ENCODE results near the gene LRRC36.

Gene LRRC36

DNA sequence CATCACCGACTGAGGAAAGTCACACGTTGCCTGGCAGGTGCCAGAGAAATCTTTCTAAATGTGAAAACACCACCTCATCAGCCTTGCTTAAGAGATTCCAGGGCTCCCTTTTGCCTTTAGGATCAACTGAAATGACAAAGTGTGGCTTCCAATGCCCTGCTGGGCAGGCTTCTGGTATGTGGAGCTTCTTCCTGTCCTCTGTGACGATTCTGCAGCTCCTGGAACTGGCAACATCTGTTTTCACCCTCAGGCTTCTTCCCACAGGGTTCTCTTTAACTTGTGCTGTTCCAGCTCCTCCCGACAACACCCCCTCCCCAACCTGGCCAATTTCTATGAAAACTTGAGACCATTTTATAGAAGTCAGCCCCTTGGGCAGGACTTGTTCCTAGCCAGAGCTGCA is 94.4 kb downstream of the LRRC36 start:
- no peak for DNase-seq (ENCODE audit: extremely low read depth in 1 of 2, low read depth in 1 of 2)

DNA sequence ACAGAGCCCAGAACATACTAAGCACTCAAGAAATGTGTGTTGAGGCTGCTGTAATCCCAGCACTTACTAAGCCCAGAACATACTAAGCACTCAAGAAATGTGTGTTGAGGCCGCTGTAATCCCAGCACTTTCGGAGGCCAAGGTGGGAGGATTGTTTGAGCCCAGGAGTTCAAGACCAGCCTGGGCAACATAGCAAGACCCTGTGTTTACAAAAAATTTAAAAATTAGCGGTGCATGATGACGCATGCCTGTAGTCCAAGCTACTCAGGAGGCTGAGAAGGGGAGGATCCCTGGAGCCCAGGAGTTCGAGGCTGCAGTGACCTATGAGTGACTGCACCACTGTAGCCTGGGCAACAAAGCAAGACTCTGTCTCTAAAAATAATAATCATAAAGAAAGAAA is 96.4 kb downstream of the LRRC36 start:
- DNase-seq (ENCODE audit: extremely low read depth in 1 of 2, low read depth in 1 of 2), result no peak

DNA sequence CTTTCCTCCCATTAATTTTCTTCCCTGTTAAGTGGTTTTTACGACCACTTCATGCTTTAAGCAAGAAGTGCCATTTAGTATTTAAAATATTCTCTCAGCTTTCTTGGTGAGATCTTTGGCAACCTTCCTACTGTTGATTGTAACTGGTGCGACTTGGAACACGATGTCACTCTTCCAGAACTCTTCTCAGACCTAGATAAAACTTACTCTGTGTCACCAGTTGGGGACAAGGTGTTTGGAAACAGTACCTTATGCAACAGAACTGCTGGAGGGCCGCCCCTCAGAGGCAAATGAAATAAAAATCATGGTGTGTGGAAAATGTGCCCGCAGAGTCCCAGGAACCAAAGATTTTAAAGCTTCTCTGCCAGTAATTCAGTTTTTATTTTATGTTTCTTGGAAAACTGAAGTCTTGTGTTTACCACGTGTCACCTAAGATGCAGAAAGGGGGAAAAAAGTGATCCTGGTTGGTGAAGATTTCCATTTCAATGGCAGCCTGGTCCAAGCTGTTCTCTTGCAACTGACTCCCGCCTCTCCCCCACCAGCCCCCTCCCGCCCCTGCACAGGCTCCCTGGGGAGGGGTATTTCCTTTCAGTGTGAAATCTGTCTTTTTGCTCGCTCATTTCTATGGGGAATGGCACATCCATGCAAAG is 97.1 kb downstream of the LRRC36 start:
- no peak for DNase-seq (ENCODE audit: extremely low read depth in 1 of 2, low read depth in 1 of 2)

DNA sequence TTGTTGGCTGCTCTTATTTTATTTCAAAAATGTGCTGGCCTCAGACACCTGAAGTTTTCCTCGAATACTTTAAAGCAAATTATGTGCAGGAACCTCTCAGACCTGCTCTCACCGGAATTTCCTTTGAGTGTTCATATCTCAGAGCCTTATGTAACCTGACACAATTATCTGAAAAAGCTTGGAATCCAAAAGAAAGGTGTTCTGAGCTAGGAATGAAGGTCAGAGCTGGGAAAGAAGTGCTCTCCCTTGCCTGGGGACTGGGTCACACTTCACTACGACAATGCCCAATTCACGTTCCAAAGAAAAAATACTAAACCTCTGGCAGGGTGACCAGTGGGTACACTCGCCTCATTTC is 97.6 kb downstream of the LRRC36 start:
- DNase-seq (ENCODE audit: extremely low read depth in 1 of 2, low read depth in 1 of 2), result no peak

DNA sequence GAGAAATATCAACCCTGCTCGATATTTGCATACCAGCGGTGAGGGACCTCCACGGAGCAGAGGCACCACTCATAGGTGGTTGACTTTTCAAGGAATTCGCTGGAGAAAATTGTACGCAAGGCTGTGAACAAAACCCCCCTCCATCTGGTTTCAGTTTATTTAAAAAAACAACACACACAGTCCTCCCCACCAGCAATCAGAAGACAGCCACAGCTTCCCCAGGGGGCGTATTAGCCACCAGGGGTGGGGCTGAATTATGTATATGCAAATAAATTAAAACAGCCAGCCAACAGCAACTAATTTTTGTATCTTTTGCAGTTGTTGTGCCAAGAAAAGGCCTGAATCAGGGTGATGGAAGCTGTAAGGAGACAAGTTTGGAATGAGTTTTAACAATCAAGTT is 98.4 kb downstream of the LRRC36 start:
- DNase-seq (ENCODE audit: extremely low read depth in 1 of 2, low read depth in 1 of 2), result no peak

DNA sequence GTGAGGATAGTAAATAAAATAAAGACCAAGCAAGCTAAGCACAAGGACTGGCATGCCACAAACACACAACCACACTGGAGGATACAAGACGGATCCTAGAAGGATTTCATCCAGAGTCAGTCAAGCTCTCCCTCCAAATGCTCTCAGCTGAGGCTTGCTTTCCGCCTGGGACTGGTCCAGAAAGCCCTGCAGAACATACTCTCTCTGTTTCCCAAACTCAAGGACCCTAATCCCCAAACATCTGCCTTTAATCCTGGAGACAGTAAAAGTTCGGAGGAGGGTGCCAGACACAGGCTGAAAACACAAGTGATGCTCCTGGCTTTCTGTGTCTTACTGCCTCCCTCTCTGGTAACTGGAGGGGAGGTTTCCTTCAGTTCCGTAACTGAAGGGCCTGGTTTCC is 99.0 kb downstream of the LRRC36 start:
- DNase-seq (ENCODE audit: extremely low read depth in 1 of 2, low read depth in 1 of 2), result no peak

DNA sequence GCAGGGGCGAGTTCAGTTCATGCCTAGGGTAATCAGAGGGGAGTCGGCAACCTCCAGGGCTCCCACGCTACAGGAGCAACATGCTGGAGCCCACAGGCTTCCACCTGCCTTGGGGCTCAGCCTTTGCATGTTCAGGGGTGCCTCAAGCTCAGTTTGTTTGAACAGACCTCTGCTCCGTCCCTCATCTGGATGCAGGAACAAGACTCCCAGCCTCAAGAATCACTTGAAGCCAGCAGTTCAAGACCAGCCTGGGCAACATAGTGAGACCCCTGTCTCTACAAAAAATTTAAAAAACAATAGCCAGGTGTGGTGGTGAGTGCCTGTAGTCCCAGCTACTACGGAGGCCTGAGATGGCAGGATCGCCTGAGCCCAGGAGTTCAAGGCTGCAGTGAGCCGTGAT is 99.4 kb downstream of the LRRC36 start:
- no peak for DNase-seq (ENCODE audit: extremely low read depth in 1 of 2, low read depth in 1 of 2)

DNA sequence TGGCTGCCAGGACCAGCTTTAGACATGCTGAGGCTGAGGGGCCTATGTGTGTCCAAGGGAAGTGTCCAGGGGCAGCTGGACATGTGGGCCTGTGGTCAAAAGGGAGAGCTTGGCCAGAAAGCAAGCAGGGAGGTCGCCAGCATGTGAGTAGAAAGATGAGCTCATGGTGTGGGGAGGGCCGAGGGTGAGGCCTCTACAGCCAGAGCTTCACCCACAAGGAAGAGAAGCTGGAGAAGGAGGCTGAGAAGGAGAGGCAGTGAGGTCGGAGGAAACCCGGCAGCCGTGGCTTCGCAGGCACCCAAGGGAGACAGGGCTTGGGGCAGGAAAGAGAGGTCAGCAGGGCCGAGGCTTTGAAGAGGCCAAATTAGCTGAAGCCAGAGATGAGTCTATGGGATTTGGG is 100.3 kb downstream of the LRRC36 start:
- DNase-seq (ENCODE audit: extremely low read depth in 1 of 2, low read depth in 1 of 2), result no peak

DNA sequence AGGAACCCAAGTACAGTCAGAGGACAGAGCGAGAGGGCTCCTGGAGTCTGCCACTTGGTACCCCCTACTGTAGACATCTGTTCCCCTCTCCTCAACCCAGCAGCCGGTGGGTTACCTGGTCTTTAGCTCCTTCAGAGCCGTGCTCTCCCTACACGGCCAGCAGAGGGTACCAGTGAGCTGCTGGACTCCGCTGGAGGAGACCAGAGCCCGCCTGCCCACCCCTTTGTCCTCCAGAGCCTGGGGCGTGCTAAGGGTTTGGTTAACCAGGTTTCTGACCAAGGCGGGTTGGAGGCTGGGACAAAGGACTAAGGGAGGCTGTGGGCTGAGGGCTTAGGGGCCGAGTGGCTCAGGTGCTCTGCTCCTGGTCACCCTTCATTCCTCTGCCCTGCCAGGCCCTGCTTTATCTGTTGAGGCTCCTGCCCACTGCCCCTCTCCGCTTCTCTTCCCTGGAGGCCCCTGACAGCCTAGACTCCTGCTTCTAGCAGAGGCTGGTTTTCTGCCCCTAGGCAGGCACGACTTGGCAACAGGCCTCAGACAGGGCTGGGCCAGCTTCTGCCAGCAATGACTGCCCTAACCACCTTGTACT is 101.6 kb downstream of the LRRC36 start:
- DNase-seq (ENCODE audit: extremely low read depth in 1 of 2, low read depth in 1 of 2), result peak in 1 of 2 donors; percentile 37

DNA sequence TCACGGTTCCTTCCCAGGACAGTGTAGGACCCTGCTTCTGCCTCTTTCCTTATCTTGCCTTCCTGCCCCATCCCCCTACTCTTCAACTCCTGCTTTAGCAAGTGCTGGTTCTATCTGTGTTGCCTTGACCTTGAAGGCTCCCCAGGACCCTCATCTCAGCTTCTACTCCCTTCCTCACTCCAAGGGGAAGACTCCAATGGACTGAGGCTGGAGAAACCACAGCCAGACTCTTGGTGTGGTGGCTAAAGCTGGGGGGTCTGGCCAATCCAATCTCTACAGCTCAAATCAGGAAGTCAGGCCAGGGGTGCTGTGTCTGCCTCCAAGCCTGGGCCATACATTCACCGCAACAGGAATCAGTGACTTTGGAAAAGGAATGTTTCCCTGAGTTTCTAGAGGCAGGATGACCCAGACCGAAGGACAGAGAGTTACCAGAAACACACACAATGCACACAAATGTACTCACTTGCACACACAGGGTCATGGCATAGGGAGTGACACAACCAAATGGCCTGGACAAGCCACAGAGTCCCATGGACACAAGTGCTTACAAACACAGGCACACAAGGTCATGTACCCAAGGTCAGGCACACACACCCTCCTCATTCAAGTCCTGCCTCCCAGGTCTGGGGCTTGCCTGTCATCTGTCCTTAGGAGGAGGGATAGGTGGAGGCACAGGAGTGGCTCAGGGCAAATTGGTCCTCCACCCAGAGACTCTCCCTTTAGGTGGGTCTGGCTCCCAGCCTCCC is 102.6 kb downstream of the LRRC36 start:
- DNase-seq (ENCODE audit: extremely low read depth in 1 of 2, low read depth in 1 of 2), result no peak

DNA sequence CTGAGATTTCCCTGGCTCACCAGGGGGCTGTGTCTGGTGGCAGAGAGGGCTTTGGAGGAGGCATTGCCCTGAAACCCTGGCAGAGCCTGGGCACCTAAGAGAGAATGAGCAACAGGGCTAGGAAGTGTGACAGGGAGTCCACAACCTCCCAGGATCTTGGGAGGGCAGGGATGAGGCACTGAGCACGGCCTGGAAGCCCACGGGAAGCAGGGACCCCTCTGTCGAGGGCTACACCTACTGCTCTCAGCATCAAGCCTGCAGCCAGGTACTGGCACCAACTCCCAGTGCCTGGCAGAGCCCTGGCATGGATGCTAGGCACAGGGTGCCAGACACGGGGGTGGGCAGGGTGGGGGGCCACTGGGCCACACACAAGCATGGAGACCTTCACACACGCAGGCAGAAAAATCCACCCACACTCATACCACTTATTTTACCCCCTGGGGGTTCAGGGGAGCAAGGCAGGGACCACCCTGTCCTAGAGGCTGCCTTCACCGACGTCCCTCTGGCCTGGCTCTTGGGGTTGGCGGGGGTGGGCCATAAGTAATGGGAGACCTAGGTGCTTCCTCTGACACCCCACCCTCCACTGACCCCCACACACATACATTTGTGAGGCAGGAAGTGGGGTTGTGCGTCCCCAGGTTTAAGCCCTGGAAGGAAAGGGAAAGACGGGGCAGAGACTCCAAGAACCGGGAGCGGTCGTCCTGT is 103.3 kb downstream of the LRRC36 start:
- no peak for DNase-seq (ENCODE audit: extremely low read depth in 1 of 2, low read depth in 1 of 2)

DNA sequence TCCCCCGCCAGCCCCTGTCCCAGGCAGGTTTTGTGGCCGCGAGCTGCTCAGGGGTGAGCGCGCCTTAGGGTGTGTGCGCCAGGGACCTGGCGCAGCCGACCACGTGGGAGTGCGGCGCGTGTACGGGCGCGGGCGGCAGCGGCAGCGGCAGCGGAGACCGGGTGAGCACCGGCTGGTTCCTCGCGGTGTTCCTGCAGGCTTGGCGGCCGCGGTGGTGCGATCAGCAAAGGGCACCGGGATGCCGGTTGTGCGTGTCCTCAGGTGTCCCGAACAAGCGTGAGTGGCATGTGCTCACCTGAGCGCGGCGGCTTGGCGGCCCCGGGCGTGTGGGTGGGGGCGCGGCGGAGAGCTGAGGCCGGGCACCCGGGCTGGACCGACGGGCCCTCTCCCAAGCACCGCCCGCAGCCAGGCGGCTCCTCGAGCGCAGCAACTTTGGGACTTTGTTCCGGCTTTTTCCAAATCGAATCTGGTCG is 103.9 kb downstream of the LRRC36 start:
- DNase-seq (ENCODE audit: extremely low read depth in 1 of 2, low read depth in 1 of 2), result no peak

DNA sequence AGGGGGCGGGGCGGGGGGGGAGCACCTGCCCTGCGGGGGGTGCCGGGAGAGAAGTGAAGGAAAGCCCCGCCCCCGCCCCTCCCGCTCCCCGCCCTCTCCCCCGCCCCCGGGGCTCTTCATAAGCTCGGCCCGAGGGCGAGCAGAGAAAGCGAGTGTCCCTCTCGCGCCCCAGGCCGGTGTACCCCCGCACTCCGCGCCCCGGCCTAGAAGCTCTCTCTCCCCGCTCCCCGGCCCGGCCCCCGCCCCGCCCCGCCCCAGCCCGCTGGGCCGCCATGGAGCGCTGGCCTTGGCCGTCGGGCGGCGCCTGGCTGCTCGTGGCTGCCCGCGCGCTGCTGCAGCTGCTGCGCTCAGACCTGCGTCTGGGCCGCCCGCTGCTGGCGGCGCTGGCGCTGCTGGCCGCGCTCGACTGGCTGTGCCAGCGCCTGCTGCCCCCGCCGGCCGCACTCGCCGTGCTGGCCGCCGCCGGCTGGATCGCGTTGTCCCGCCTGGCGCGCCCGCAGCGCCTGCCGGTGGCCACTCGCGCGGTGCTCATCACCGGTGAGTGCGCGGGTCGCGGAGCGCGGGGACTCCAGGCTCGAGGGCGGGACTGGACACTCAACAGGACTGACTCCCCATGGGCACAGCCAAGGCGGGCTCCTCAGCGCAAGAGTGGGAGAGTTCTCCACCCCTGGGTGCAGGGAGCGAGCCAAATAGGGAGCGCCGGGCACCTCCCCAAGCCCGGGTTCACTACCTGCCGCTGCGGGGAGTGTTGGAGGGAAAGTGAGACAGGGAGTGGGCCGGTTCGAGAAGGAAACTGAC is 104.6 kb downstream of the LRRC36 start, which contains the start of gene HSD11B2:
Gene HSD11B2 (plus strand): TSS at position 145 of the 798 bp plus-strand sequence. CDS start 128 bp downstream, at position 273.
- no peak for DNase-seq (ENCODE audit: extremely low read depth in 1 of 2, low read depth in 1 of 2)

DNA sequence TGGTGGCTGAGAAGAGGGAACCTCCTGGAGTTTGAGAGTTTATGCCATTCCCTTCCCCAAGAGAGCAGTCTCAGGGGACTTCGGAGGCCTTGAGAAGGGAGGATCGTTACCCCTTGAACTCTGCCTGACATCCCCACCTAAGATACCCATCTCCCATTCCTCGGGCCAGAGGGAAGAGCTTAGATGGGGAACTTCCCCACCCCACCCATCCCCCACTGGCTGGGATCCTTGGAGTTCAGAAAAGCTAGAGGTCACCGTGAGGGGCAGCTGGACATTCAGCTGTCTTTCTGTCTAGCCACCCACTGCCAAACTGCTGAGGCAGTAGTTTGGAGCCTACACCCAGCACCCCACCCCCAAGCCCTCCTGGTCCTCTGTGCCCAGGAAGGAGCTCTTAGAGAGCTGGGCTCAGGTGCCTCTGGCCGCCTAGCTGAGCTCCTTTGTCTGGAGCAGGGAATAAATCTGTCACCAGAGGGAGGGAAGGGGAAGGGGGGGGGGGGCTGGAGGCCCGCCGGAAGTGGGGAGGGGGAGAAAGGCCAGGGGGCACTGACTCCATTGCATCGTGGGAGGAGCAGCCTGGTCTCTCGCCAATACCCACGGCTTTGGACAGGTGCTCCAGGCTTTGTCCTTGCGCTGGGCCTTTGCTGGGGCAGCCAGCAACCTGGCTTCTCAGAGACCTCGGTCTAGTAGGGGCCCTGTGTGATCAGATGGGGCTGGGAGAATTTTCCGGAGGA is 105.3 kb downstream of the LRRC36 start:
- DNase-seq (ENCODE audit: extremely low read depth in 1 of 2, low read depth in 1 of 2), result no peak

DNA sequence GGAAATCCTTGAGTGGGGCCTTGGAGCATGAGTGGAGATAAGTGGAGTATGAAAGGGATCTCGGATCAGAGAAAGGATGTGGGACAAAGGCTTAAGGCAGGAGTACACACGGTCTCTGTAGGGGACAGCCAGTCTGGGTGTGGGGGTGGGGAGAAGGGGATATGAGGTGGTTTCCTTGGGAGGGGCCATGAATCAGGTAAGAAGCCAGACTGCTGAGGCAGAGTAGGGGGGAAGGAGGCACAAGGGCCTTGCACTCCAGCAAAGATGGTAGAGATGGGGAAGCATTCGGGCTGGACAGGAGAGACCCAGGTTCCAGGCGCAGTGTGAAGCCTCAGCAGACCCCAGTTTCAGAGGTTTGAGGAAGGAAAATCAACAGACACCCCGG is 105.9 kb downstream of the LRRC36 start:
- no peak for DNase-seq (ENCODE audit: extremely low read depth in 1 of 2, low read depth in 1 of 2)

DNA sequence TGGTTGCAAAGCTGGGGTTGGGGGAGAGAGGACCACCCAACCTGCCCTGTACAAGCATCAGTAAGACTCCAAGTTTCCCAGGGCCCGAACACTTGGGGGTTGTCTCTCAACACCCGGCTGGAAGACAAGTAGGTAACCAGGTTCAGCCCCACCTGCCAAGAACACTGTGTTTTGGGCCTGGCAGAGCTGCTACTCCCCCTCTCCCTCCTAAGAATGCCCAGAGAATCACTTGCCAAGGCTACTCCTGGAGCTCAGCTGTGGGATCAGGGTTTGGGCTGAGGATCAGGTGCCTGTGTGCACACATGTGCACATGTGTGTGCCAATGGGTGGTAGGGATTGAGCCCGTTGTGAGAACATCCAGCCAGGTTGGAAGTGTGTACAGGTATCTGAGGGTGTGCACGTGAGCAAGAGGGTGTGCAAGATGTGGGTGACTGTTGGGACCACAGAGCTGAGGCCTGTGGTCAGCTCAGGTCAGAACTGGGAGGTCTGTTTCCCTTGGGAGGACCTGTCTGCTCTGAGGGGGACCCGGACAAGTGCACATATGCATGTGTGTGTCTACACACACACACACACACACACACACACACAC is 106.6 kb downstream of the LRRC36 start:
- no peak for DNase-seq (ENCODE audit: extremely low read depth in 1 of 2, low read depth in 1 of 2)
